H9 (cell line): ENCODE data around the gene CLDN16. TPM values are rescaled to one million over a fixed set of nuclear protein-coding genes. Genes with fewer than 3 reads are reported as not detected.

Source experiments
- DNase-seq: peaks from one replicate; pipeline ENCODE4 v3.0.0-alpha.2; 2017
- H2AFZ ChIP-seq: one replicate; pipeline ENCODE4 v1.6.1; 2013; ENCODE audit warnings: mild to moderate bottlenecking, low read length, control low read depth, moderate library complexity
- H2AK5ac ChIP-seq: 2 replicates; pipeline ENCODE4 v1.6.1; 2013; ENCODE audit warnings: low read length, control low read depth, mixed read lengths; ENCODE audit not compliant: insufficient read length
- H2BK120ac ChIP-seq: one replicate; pipeline ENCODE4 v1.6.1; 2013; ENCODE audit warnings: low read depth, mild to moderate bottlenecking, low read length, control low read depth, inconsistent platforms; ENCODE audit not compliant: poor library complexity, severe bottlenecking
- H2BK12ac ChIP-seq: 2 replicates; pipeline ENCODE4 v1.6.1; 2013; ENCODE audit warnings: low read length, control low read depth, mixed read lengths, low read depth; ENCODE audit not compliant: insufficient read length
- H2BK15ac ChIP-seq: 2 replicates; pipeline ENCODE4 v1.6.1; 2013; ENCODE audit warnings: low read depth, low read length, control low read depth
- H2BK20ac ChIP-seq: one replicate; pipeline ENCODE4 v1.6.1; 2013; ENCODE audit warnings: low read depth, mild to moderate bottlenecking, low read length, control low read depth, inconsistent platforms; ENCODE audit not compliant: poor library complexity, severe bottlenecking
- H2BK5ac ChIP-seq: 2 replicates; pipeline ENCODE4 v1.6.1; 2013; ENCODE audit warnings: low read length, control low read depth, mixed read lengths; ENCODE audit not compliant: insufficient read length
- H3K14ac ChIP-seq: 2 replicates; pipeline ENCODE4 v1.6.1; 2013; ENCODE audit warnings: low read length, control low read depth; ENCODE audit not compliant: insufficient read depth
- H3K18ac ChIP-seq: 2 replicates; pipeline ENCODE4 v1.6.1; 2013; ENCODE audit warnings: low read depth, mild to moderate bottlenecking, mixed read lengths, low read length, control low read depth; ENCODE audit not compliant: insufficient read length
- H3K23ac ChIP-seq: 2 replicates; pipeline ENCODE4 v1.6.1; 2013; ENCODE audit warnings: low read length, control low read depth, mixed read lengths, low read depth; ENCODE audit not compliant: insufficient read length
- H3K23me2 ChIP-seq: 2 replicates; pipeline ENCODE4 v1.6.1; 2013; ENCODE audit warnings: low read depth, mild to moderate bottlenecking, mixed read lengths, low read length, control low read depth; ENCODE audit not compliant: insufficient read length, poor library complexity, severe bottlenecking
- H3K27ac ChIP-seq: 2 replicates; pipeline ENCODE4 v1.5.1; 2013; ENCODE audit warnings: low read length, control low read depth, mixed read lengths, low read depth; ENCODE audit not compliant: insufficient read length
- H3K27me3 ChIP-seq: 2 replicates; pipeline ENCODE4 v1.6.1; 2013; ENCODE audit warnings: low read length, control low read depth, inconsistent platforms; ENCODE audit not compliant: insufficient read depth
- H3K4ac ChIP-seq: 2 replicates; pipeline ENCODE4 v1.6.1; 2013; ENCODE audit warnings: low read depth, mild to moderate bottlenecking, control low read depth, inconsistent platforms, low read length, moderate library complexity
- H3K4me1 ChIP-seq: 2 replicates; pipeline ENCODE4 v1.6.1; 2013; ENCODE audit warnings: low read length, control low read depth, inconsistent platforms; ENCODE audit not compliant: insufficient read depth
- H3K4me2 ChIP-seq: 2 replicates; pipeline ENCODE4 v1.6.1; 2013; ENCODE audit warnings: low read length, control low read depth, mixed read lengths; ENCODE audit not compliant: insufficient read length, insufficient read depth
- H3K56ac ChIP-seq: 2 replicates; pipeline ENCODE4 v1.6.1; 2013; ENCODE audit warnings: low read depth, mild to moderate bottlenecking, mixed read lengths, low read length, control low read depth; ENCODE audit not compliant: insufficient read length
- H3K79me1 ChIP-seq: 2 replicates; pipeline ENCODE4 v1.6.1; 2013; ENCODE audit warnings: low read depth, mild to moderate bottlenecking, moderate library complexity, low read length, control low read depth, inconsistent platforms; ENCODE audit not compliant: insufficient read depth, poor library complexity, severe bottlenecking
- H3K79me2 ChIP-seq: 2 replicates; pipeline ENCODE4 v1.6.1; 2013; ENCODE audit warnings: low read length, control low read depth, inconsistent platforms; ENCODE audit not compliant: insufficient read depth
- H3K9ac ChIP-seq: 2 replicates; pipeline ENCODE4 v1.6.1; 2013; ENCODE audit warnings: low read length, control low read depth, mixed read lengths; ENCODE audit not compliant: insufficient read length; ENCODE audit errors: extremely low read depth
- H3K9me3 ChIP-seq: one replicate; pipeline ENCODE4 v1.6.1; 2013; ENCODE audit warnings: low read depth, low read length, inconsistent platforms; ENCODE audit not compliant: control insufficient read depth
- H3T11ph ChIP-seq: one replicate; pipeline ENCODE4 v1.6.1; 2013; ENCODE audit warnings: mild to moderate bottlenecking, low read length, control low read depth, inconsistent platforms
- H4K20me1 ChIP-seq: one replicate; pipeline ENCODE4 v1.6.1; 2013; ENCODE audit not compliant: control insufficient read depth, insufficient read length, insufficient read depth
- H4K5ac ChIP-seq: 2 replicates; pipeline ENCODE4 v1.6.1; 2013; ENCODE audit warnings: low read depth, mild to moderate bottlenecking, mixed read lengths, low read length, control low read depth; ENCODE audit not compliant: insufficient read length
- H4K8ac ChIP-seq: replicated peaks from 2 replicates; pipeline ENCODE4 v1.6.1; 2013; ENCODE audit warnings: low read length, control low read depth, mixed read lengths, low read depth; ENCODE audit not compliant: insufficient read length
- H4K91ac ChIP-seq: 2 replicates; pipeline ENCODE4 v1.6.1; 2013; ENCODE audit warnings: low read depth, mild to moderate bottlenecking, moderate library complexity, mixed read lengths, low read length, control low read depth; ENCODE audit not compliant: insufficient read length
- H3K27ac Mint-ChIP-seq, 3 experiments: 2 replicates in 2 of 3; 3 replicates in 1 of 3; pipeline ENCODE4 v1.8.0; 2020 to 2021; ENCODE audit warnings: mixed read lengths in 3 of 3, mild to moderate bottlenecking in 1 of 3, moderate library complexity in 1 of 3
- H3K27me3 Mint-ChIP-seq: 2 replicates; pipeline ENCODE4 v1.8.0; 2021; ENCODE audit warnings: low read depth, mild to moderate bottlenecking, moderate library complexity, mixed read lengths
- H3K36me3 Mint-ChIP-seq, 3 experiments: 2 replicates in 2 of 3; 3 replicates in 1 of 3; pipeline ENCODE4 v1.8.0; 2020 to 2021; ENCODE audit warnings: low read depth in 3 of 3, mixed read lengths in 3 of 3; ENCODE audit not compliant: insufficient read depth in 1 of 3
- H3K4me1 Mint-ChIP-seq, 2 experiments: 2 replicates each; pipeline ENCODE4 v1.8.0; 2020; ENCODE audit warnings: mixed read lengths in 2 of 2
- H3K4me3 Mint-ChIP-seq, 2 experiments: 2 replicates in 1 of 2; 3 replicates in 1 of 2; pipeline ENCODE4 v1.8.0; 2020 to 2021; ENCODE audit warnings: mild to moderate bottlenecking in 2 of 2, mixed read lengths in 2 of 2, moderate library complexity in 1 of 2
- H3K9me3 Mint-ChIP-seq, 2 experiments: 2 replicates in 1 of 2; 3 replicates in 1 of 2; pipeline ENCODE4 v1.8.0; 2020; ENCODE audit warnings: mild to moderate bottlenecking in 2 of 2, mixed read lengths in 2 of 2, moderate library complexity in 1 of 2
- CTCF ChIP-seq: fragments of 200-600 bp; sonication (generic); conservative IDR thresholded peaks from 3 replicates; pipeline ENCODE4 v1.8.0; 2021; ENCODE audit warnings: antibody characterized with exemption, mild to moderate bottlenecking
- WGBS: extraction: QIAGEN DNeasy Blood & Tissue Kit; methylation state at CpG from one replicate; pipeline ENCODE4 v1.1.7; 2013; ENCODE audit warnings: missing lambda C conversion rate, low lambda C conversion rate, mixed read lengths; ENCODE audit not compliant: insufficient read length; ENCODE audit errors: extremely low coverage; 5-methylcytosine and 5-hydroxymethylcytosine counted together
- total RNA-seq: library from RNA; stranded (reverse); gene quantifications from 2 replicates; pipeline ENCODE4 v1.2.1, GENCODE V29; 2021

Gene CLDN16
- total RNA-seq, 1 experiment from 2014 or later = not detected

- Histone ChIP-seq H3K4ac (no peak overlapping the region), H3K4me2 (no peak overlapping the region), H4K5ac (no peak overlapping the region), H3K79me2 (no peaks in the 10 kb centered on the region), H2BK20ac (no peak overlapping the region), H3K4me1 (no peaks in the 10 kb centered on the region; the same call in 1 of the 2 replicates), H3K9ac (no peak overlapping the region), H3K9me3 (no peaks in the 10 kb centered on the region), H3K14ac (no peak overlapping the region), H3K79me1 (no peaks in the 10 kb centered on the region), H3K27ac (no peak overlapping the region), H2AFZ (no peak overlapping the region), H2BK120ac (no peak overlapping the region), H4K8ac (no peak overlapping the region), H2BK12ac (no peak overlapping the region), H2BK15ac (no peak overlapping the region), H2AK5ac (no peak overlapping the region), H2BK5ac (no peak overlapping the region), H3K23ac (no peak overlapping the region), H3K56ac (no peak overlapping the region), H3T11ph (no peak overlapping the region), H4K91ac (no peak overlapping the region), H3K27me3 (no peaks in the 10 kb centered on the region), H3K23me2 (no peaks in the 10 kb centered on the region), H3K18ac (no peak overlapping the region), H4K20me1 (no peaks in the 10 kb centered on the region)
- Mint-ChIP-seq H3K4me1 (peaks cover 3 to 6% of the 10 kb centered on the region in 2 experiments; a peak in 2 of 4 replicates), H3K27ac (no peak overlapping the region), H3K27me3 (no peaks in the 10 kb centered on the region), H3K4me3 (no peak overlapping the region), H3K9me3 (no peaks in the 10 kb centered on the region), H3K36me3 (no peaks in the 10 kb centered on the region)
- peak; percentile 52 for DNase-seq
- WGBS = no CpG with 5 or more reads among the region's 2 CpGs
- TF ChIP-seq CTCF = peak; percentile 64
These were observed 3.6 kb upstream of the CLDN16 start for GRCh38 chr3:190384309-190384756.
